ENCODE measurements around the gene CD38. TPM values are rescaled to one million over a fixed set of nuclear protein-coding genes. Genes with fewer than 3 reads are reported as not detected.

Gene CD38
- total RNA-seq, 1 donor from 2014 or later = 0.64 TPM

- H4K20me1 ChIP-seq (ENCODE audit: low read depth) = no peaks in the 10 kb centered on the region
- H3K4me3 Mint-ChIP-seq = no peak overlapping the region
- no peak overlapping the region for H3K9ac ChIP-seq
- no peak overlapping the region for H3K4me2 ChIP-seq
- TF ChIP-seq EZH2 (IDR thresholded peaks at IDR 0.05) = no peak
- no peak for TF ChIP-seq EZH2phosphoT487 (IDR thresholded peaks at IDR 0.05)
- no peak for TF ChIP-seq CTCF (IDR thresholded peaks at IDR 0.05)
- H3K4me1 Mint-ChIP-seq = peaks cover 32% of the 10 kb centered on the region
- no peak overlapping the region for H2AFZ ChIP-seq (replicated peaks)
- H3K4me3 ChIP-seq = no peak overlapping the region
- H3F3A ChIP-seq (ENCODE audit: low read depth) = peaks cover 14% of the 10 kb centered on the region
- no peaks in the 10 kb centered on the region for H3K9me3 Mint-ChIP-seq
- no peaks in the 10 kb centered on the region for H3K36me3 Mint-ChIP-seq
- H3K27me3 Mint-ChIP-seq (ENCODE audit: insufficient read depth, low read depth) = peaks cover 3% of the 10 kb centered on the region
- no peak for DNase-seq (ENCODE audit: low spot score)
- peaks cover 27% of the 10 kb centered on the region for H3K4me1 ChIP-seq
- no peaks in the 10 kb centered on the region for H3K27me3 ChIP-seq
- no peak overlapping the region for H3K27ac ChIP-seq
- H3K36me3 ChIP-seq = no peaks in the 10 kb centered on the region
- no peak overlapping the region for H3K27ac Mint-ChIP-seq
- H3K9me3 ChIP-seq (ENCODE audit: low read depth) = no peaks in the 10 kb centered on the region
- H3K79me2 ChIP-seq (ENCODE audit: low read depth) = no peaks in the 10 kb centered on the region
Measured at GRCh38 chr4:15893962-15894361, 115.8 kb downstream of the CD38 start.

GRCh38 chr4:15894393-15894792, 116.3 kb downstream of the CD38 start:
- Histone ChIP-seq H3K27me3 (no peaks in the 10 kb centered on the region), H3K79me2 (ENCODE audit: low read depth) (no peaks in the 10 kb centered on the region), H3K36me3 (no peaks in the 10 kb centered on the region), H3K4me2 (no peak overlapping the region), H2AFZ (replicated peaks) (no peak overlapping the region), H3F3A (ENCODE audit: low read depth) (peaks cover 14% of the 10 kb centered on the region), H4K20me1 (ENCODE audit: low read depth) (no peaks in the 10 kb centered on the region), H3K27ac (no peak overlapping the region), H3K9me3 (ENCODE audit: low read depth) (no peaks in the 10 kb centered on the region), H3K4me3 (no peak overlapping the region), H3K9ac (no peak overlapping the region), H3K4me1 (peaks cover 27% of the 10 kb centered on the region)
- DNase-seq (ENCODE audit: low spot score) = no peak
- Mint-ChIP-seq H3K27ac (no peak overlapping the region), H3K27me3 (ENCODE audit: insufficient read depth, low read depth) (peaks cover 3% of the 10 kb centered on the region), H3K4me3 (no peak overlapping the region), H3K36me3 (no peaks in the 10 kb centered on the region), H3K4me1 (peaks cover 32% of the 10 kb centered on the region), H3K9me3 (no peaks in the 10 kb centered on the region)
- no peak for TF ChIP-seq EZH2phosphoT487 (IDR thresholded peaks at IDR 0.05)
- TF ChIP-seq EZH2 (IDR thresholded peaks at IDR 0.05) = no peak
- TF ChIP-seq CTCF (IDR thresholded peaks at IDR 0.05) = no peak

GRCh38 chr4:15894921-15895916, 117.1 kb downstream of the CD38 start:
- no peak overlapping the region for H3K4me3 ChIP-seq
- no peaks in the 10 kb centered on the region for H4K20me1 ChIP-seq (ENCODE audit: low read depth)
- H3K27me3 Mint-ChIP-seq (ENCODE audit: insufficient read depth, low read depth) = peaks cover 3% of the 10 kb centered on the region
- no peaks in the 10 kb centered on the region for H3K9me3 ChIP-seq (ENCODE audit: low read depth)
- no peaks in the 10 kb centered on the region for H3K36me3 Mint-ChIP-seq
- TF ChIP-seq EZH2 (IDR thresholded peaks at IDR 0.05) = no peak
- TF ChIP-seq CTCF (IDR thresholded peaks at IDR 0.05) = no peak
- no peak overlapping the region for H3K9ac ChIP-seq
- no peaks in the 10 kb centered on the region for H3K36me3 ChIP-seq
- H3K27ac ChIP-seq = no peak overlapping the region
- H3K4me3 Mint-ChIP-seq = no peak overlapping the region
- H3K79me2 ChIP-seq (ENCODE audit: low read depth) = no peaks in the 10 kb centered on the region
- DNase-seq (ENCODE audit: low spot score) = no peak
- no peak overlapping the region for H2AFZ ChIP-seq (replicated peaks)
- peaks cover 27% of the 10 kb centered on the region for H3K4me1 ChIP-seq
- peaks cover 14% of the 10 kb centered on the region for H3F3A ChIP-seq (ENCODE audit: low read depth)
- no peaks in the 10 kb centered on the region for H3K27me3 ChIP-seq
- no peaks in the 10 kb centered on the region for H3K9me3 Mint-ChIP-seq
- no peak overlapping the region for H3K27ac Mint-ChIP-seq
- H3K4me1 Mint-ChIP-seq = peaks cover 28% of the 10 kb centered on the region
- H3K4me2 ChIP-seq = no peak overlapping the region

Data from neural progenitor cell (in vitro differentiated cells).